ENCODE results near the gene EVA1B.

GRCh38 chr1:36359911-36360550, 36.6 kb upstream of the EVA1B start:
- TF ChIP-seq CTCF (IDR thresholded peaks at IDR 0.05; ENCODE audit: poor library complexity) (no peak), EZH2 (IDR thresholded peaks at IDR 0.05; ENCODE audit: borderline replicate concordance) (no peak)

Measured in hepatocyte (in vitro differentiated cells).